ENCODE results near the gene LHPP. TPM values are rescaled to one million over a fixed set of nuclear protein-coding genes. Genes with fewer than 3 reads are reported as not detected.
A peak's percentile ranks its signal among the peaks of the same experiment; 100 is the strongest.

The LHPP gene
- total and polyA plus RNA-seq, 2 donors (not counting 1 experiment from before 2014, with no cell fraction given) = 10.2 to 15.6 TPM

- Histone ChIP-seq H3K4me1 (ENCODE audit: control insufficient read depth, extremely low read depth, insufficient read depth, low read length) (peaks cover 3% of the 10 kb centered on the region), H3K4me3 (replicated peaks in 1 of 4; ENCODE audit: control extremely low read depth in 1 of 4, insufficient read depth in 1 of 4, low read depth in 3 of 4, low read length in 4 of 4) (no peak overlapping the region), H3K27me3 (ENCODE audit: control insufficient read depth, insufficient read depth, low read length) (no peaks in the 10 kb centered on the region), H2AFZ (ENCODE audit: low read length) (no peak overlapping the region), H3K27ac (ENCODE audit: insufficient read depth, low read length) (no peak overlapping the region), H3K79me2 (ENCODE audit: control insufficient read depth, insufficient read depth, low read length) (no peaks in the 10 kb centered on the region), H4K20me1 (ENCODE audit: control insufficient read depth, extremely low read depth, insufficient read depth, low read length) (no peaks in the 10 kb centered on the region), H3K36me3 (ENCODE audit: control insufficient read depth, insufficient read depth, low read length) (no peaks in the 10 kb centered on the region), H3K4me2 (ENCODE audit: extremely low read depth, insufficient read depth, low read length) (no peak overlapping the region), H3K9ac (ENCODE audit: insufficient read depth, low read length) (no peak overlapping the region), H3K9me3 (ENCODE audit: control insufficient read depth, insufficient read depth, low read depth, low read length) (no peaks in the 10 kb centered on the region)
- TF ChIP-seq, protein P1, sequence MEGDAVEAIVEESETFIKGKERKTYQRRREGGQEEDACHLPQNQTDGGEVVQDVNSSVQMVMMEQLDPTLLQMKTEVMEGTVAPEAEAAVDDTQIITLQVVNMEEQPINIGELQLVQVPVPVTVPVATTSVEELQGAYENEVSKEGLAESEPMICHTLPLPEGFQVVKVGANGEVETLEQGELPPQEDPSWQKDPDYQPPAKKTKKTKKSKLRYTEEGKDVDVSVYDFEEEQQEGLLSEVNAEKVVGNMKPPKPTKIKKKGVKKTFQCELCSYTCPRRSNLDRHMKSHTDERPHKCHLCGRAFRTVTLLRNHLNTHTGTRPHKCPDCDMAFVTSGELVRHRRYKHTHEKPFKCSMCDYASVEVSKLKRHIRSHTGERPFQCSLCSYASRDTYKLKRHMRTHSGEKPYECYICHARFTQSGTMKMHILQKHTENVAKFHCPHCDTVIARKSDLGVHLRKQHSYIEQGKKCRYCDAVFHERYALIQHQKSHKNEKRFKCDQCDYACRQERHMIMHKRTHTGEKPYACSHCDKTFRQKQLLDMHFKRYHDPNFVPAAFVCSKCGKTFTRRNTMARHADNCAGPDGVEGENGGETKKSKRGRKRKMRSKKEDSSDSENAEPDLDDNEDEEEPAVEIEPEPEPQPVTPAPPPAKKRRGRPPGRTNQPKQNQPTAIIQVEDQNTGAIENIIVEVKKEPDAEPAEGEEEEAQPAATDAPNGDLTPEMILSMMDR (conservative IDR thresholded peaks at IDR 0.05 in 1 of 2, IDR thresholded peaks at IDR 0.05 in 1 of 2; ENCODE audit: low read depth in 1 of 2, low read length in 2 of 2) = no peak
- TF ChIP-seq EZH2 (IDR thresholded peaks at IDR 0.05; ENCODE audit: low read length, missing control alignments) = no peak
- peak in 1 of 2 donors; percentile 20 for DNase-seq (ENCODE audit: low read depth in 2 of 2)
Measured at GRCh38 chr10:124523901-124524300, 62.3 kb downstream of the LHPP start.

GRCh38 chr10:124524991-124525653 is 63.5 kb downstream of the LHPP start:
- H3K27ac ChIP-seq (ENCODE audit: insufficient read depth, low read length) = no peak overlapping the region
- H3K27me3 ChIP-seq (ENCODE audit: control insufficient read depth, insufficient read depth, low read length) = no peaks in the 10 kb centered on the region
- no peaks in the 10 kb centered on the region for H3K9me3 ChIP-seq (ENCODE audit: control insufficient read depth, insufficient read depth, low read depth, low read length)
- H3K4me3 ChIP-seq (replicated peaks in 1 of 4; ENCODE audit: control extremely low read depth in 1 of 4, insufficient read depth in 1 of 4, low read depth in 3 of 4, low read length in 4 of 4) = no peak overlapping the region
- no peak overlapping the region for H3K4me2 ChIP-seq (ENCODE audit: extremely low read depth, insufficient read depth, low read length)
- H2AFZ ChIP-seq (ENCODE audit: low read length) = no peak overlapping the region
- peak in 1 of 2 donors; percentile 15 for DNase-seq (ENCODE audit: low read depth in 2 of 2)
- H3K4me1 ChIP-seq (ENCODE audit: control insufficient read depth, extremely low read depth, insufficient read depth, low read length) = peaks cover 3% of the 10 kb centered on the region
- H3K9ac ChIP-seq (ENCODE audit: insufficient read depth, low read length) = no peak overlapping the region
- H4K20me1 ChIP-seq (ENCODE audit: control insufficient read depth, extremely low read depth, insufficient read depth, low read length) = no peaks in the 10 kb centered on the region
- TF ChIP-seq EZH2 (IDR thresholded peaks at IDR 0.05; ENCODE audit: low read length, missing control alignments) = no peak
- TF ChIP-seq, protein P1 (conservative IDR thresholded peaks at IDR 0.05 in 1 of 2, IDR thresholded peaks at IDR 0.05 in 1 of 2; ENCODE audit: low read depth in 1 of 2, low read length in 2 of 2) = no peak
- no peaks in the 10 kb centered on the region for H3K79me2 ChIP-seq (ENCODE audit: control insufficient read depth, insufficient read depth, low read length)
- no peaks in the 10 kb centered on the region for H3K36me3 ChIP-seq (ENCODE audit: control insufficient read depth, insufficient read depth, low read length)

GRCh38 chr10:124525751-124526600 is 64.4 kb downstream of the LHPP start:
- H3K4me3 ChIP-seq (replicated peaks in 1 of 4; ENCODE audit: control extremely low read depth in 1 of 4, insufficient read depth in 1 of 4, low read depth in 3 of 4, low read length in 4 of 4) = no peak overlapping the region
- H4K20me1 ChIP-seq (ENCODE audit: control insufficient read depth, extremely low read depth, insufficient read depth, low read length) = no peaks in the 10 kb centered on the region
- peaks cover 3% of the 10 kb centered on the region for H3K4me1 ChIP-seq (ENCODE audit: control insufficient read depth, extremely low read depth, insufficient read depth, low read length)
- DNase-seq (ENCODE audit: low read depth in 2 of 2) = no peak
- no peaks in the 10 kb centered on the region for H3K27me3 ChIP-seq (ENCODE audit: control insufficient read depth, insufficient read depth, low read length)
- H3K36me3 ChIP-seq (ENCODE audit: control insufficient read depth, insufficient read depth, low read length) = no peaks in the 10 kb centered on the region
- H3K9ac ChIP-seq (ENCODE audit: insufficient read depth, low read length) = no peak overlapping the region
- H2AFZ ChIP-seq (ENCODE audit: low read length) = no peak overlapping the region
- no peak overlapping the region for H3K27ac ChIP-seq (ENCODE audit: insufficient read depth, low read length)
- no peaks in the 10 kb centered on the region for H3K79me2 ChIP-seq (ENCODE audit: control insufficient read depth, insufficient read depth, low read length)
- H3K9me3 ChIP-seq (ENCODE audit: control insufficient read depth, insufficient read depth, low read depth, low read length) = no peaks in the 10 kb centered on the region
- H3K4me2 ChIP-seq (ENCODE audit: extremely low read depth, insufficient read depth, low read length) = no peak overlapping the region
- TF ChIP-seq, protein P1 (conservative IDR thresholded peaks at IDR 0.05 in 1 of 2, IDR thresholded peaks at IDR 0.05 in 1 of 2; ENCODE audit: low read depth in 1 of 2, low read length in 2 of 2) = no peak
- TF ChIP-seq EZH2 (IDR thresholded peaks at IDR 0.05; ENCODE audit: low read length, missing control alignments) = no peak
